SU-DHL-6 (cell line): Measurements from ENCODE around the gene FBH1.

Experiments
- EZH2phosphoT487 ChIP-seq: fragments of 200-600 bp; sonication (generic), shearing (Covaris generic); conservative IDR thresholded peaks from 2 replicates; pipeline ENCODE4 v1.6.1; 2018; ENCODE audit warnings: mild to moderate bottlenecking, antibody characterized with exemption, low read length, moderate library complexity, mixed read lengths
- TF ChIP-seq, protein P1 (sequence below): fragments of 200-600 bp; sonication (generic); IDR thresholded peaks from one replicate; pipeline ENCODE4 v1.5.1; 2017; ENCODE audit warnings: antibody characterized with exemption, mild to moderate bottlenecking, low read length, moderate library complexity; ENCODE audit not compliant: insufficient read depth, poor library complexity, severe bottlenecking

DNA sequence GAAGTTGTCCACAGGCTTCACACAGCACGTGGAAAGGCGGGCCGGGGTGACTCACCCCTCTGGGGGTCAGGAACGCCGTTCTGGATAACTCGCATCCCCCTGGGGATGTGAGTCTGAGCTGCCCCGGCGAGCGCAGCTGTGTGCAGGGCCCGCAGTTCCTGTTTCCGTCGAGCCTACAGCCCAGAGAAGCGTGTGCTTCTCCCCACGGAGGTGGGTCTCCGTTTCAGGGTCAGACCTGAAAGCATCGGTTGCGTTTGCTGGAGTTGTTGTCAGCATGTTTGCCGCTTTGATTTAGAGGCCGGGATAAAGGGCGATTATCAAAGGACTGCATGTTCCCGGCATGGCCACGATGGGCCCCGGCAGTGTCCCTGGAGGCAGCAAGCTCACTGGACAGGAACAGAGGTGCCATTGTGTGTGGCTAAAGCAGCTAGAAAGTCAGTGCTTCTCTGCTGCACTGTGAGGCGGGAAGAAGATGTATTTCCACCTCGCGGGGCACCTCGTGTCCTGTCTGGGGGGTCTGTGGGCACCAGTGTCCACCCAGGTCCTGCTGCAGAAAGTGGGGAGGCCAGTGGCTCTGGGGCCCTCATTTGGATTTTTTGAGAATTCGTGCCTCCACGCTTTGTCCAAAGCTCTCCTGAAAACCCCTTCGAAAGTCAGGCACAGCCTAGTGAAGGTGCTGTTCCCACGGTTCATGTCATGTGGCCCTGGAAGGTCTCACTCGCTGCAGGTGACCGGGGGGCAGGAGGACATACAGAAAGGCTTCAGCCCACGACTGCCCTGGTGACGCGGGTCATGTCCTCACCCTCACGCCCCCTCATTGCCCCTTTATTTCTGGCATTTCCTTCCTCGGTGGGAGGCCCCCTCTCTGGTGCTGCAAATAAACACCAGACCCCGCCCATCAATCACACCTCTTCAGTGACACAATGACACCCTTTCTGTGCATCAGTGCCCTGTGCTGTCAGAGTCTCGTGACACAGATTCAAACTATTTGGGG, 49.4 kb upstream of the FBH1 start:
- TF ChIP-seq, protein P1, sequence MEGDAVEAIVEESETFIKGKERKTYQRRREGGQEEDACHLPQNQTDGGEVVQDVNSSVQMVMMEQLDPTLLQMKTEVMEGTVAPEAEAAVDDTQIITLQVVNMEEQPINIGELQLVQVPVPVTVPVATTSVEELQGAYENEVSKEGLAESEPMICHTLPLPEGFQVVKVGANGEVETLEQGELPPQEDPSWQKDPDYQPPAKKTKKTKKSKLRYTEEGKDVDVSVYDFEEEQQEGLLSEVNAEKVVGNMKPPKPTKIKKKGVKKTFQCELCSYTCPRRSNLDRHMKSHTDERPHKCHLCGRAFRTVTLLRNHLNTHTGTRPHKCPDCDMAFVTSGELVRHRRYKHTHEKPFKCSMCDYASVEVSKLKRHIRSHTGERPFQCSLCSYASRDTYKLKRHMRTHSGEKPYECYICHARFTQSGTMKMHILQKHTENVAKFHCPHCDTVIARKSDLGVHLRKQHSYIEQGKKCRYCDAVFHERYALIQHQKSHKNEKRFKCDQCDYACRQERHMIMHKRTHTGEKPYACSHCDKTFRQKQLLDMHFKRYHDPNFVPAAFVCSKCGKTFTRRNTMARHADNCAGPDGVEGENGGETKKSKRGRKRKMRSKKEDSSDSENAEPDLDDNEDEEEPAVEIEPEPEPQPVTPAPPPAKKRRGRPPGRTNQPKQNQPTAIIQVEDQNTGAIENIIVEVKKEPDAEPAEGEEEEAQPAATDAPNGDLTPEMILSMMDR, result no peak
- TF ChIP-seq EZH2phosphoT487, result no peak
